GM04504 (cell line): ENCODE measurements around the gene MYO7B.

ENCODE experiments used
- DNase-seq: peaks from one replicate; pipeline ENCODE4 v3.0.0-alpha.2; 2012; ENCODE audit warnings: low read depth

MYO7B gene

DNA sequence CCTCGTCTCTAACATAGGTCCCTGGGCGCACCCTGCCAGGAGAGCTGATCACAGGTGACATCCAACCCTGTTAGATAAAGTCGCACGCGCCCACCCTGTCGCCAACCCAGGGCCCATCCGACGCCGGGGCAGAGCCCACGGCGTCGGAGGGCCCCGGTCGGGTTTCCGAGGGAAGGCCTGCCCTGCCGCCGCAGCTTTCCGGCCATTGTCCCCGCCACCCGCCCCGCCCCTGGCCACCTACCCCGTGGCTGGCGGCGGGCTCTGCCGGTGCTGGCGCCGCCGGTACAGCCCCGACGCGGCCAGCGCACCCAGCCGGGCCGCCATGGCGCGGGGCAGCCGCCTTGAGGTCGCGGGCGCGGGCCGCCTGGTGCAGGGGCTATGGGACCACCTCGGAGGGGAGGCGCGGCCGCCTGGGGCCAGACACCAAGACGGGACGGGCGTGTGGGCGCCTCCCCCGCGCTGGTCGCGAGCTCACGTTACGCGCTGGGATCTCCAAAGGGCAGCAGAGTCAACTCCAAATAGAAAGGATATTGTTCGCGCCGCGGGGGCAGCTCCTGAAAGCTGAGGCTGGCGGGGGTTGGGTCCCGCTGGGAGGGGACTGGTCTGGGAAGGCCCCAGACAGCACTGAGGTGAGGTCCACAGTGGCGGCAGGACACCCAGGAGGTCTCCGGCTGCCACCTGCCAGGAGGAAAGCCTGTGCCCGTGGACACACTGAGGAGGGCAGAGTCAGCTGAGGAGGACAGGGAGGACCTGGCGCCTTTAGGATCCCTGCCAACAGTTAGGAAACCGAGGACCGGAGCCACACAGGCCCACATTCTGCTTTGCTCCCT lies 128.8 kb downstream of the MYO7B start:
- DNase-seq: no peak

DNA sequence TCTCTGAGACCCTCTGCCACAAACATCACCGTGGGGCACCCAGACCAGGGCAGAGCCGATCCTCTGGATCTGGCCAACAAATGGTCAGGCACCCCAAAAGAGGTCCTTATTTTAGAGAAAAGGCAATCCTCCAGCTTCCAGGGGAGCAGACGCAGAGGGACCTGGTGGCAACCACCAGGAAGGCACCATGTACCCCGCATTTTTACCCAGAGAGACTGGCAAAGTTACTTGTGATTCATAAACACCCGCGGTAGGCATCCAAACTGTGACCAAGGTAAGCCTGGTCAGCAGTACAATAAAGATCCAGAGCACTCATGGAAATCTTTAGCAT lies 129.4 kb downstream of the MYO7B start:
- no peak for DNase-seq

DNA sequence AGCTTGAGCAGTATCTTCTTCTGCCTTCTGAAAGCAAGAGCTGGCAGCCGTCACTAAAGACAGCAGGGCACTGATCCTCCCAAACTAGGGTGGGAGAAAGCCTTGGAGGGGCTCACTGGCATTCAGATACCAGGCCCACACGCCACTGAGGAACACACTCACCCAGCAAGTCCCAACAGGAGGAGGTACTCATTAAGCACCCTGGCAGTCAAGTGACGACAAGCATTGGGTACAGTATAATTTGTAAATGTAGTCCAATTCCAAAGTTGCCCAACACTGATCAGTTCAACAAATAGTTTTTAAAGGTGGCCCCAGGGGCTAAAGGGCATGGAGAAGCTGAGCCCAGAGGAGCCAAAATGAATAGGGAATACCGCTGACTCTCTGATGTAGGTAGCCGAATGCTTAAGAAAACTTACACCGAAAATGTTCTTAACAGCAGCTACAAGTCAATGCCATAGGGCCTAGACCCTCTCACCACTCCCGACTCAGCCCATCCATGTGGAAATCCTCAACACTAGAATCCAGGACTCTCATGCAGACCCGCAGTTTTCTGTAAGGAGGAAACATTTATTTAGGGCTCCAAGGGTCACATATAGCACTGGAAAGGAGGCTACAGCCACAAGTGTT lies 129.9 kb downstream of the MYO7B start:
- no peak for DNase-seq

DNA sequence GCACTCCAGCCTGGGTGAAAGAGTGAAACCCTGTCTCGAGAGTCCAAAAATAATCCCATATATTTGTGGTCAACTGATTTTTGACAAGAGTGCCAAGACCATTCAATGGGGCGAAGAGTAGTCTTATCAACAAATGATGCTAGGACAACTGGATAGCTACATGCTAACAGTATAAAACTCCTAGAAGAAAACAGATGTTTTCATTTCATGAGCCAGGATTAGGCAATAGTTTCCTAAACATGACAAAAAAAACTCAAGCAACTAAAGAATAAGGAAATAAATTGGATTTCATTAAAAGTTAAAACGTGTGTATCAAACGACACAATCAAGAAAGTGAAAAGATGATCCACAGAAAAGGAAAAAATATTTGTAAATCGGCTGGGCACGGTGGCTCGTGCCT lies 133.6 kb downstream of the MYO7B start:
- DNase-seq: no peak

DNA sequence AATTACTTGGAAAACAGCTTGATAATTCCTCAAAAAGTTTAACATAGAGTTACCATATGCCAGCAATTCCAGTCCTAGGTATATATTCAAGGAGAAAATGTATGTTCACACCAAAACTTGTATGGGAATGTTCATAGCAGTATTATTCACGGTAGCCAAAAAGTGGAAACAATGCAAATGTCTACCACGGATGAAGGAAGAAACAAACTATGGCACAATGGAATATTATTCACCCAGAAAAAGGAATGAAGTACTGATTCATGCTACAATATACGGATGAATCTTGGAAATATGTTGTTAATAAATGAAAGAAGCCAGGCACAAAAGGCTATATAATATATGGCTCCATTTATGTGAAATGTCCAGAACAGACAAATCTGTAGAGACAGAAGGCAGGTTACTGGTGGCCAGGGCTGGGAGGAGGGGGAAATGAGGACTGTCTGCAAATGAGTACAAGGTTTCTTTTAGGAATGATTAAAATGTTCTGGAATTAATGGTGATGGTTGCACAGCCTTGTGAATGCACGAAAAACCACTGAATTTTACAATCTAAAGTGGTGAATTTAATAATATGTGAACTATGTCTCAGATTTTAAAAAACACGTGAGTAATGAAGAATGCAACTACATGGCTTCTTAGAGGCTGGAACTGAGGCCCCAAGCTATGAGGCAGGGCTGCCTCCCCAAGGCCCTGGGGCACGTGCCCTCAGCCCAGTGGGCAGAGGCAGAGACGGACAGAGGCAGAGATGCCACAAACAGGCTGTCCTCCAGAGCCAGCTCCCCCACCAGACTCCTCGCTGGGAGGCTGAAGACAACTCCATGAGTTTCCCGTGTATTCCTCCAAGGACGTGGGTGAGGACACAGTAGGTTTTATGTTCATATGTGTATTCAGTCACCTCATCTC lies 134.8 kb downstream of the MYO7B start:
- DNase-seq: no peak

DNA sequence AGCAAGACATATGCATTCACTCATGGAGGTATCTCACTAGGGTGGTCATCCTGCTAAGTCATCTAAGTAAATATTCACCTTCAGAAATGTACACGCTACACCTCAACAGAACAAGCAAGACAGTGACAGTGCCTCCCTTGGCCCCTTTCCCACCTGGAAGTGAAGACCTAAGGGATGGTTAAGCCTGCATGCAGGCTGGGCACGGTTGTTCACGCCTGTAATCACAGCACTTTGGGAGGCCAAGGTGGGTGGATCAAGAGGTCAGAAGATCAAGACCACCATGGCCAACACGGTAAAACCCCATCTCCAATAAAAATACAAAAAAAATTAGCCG lies 135.4 kb downstream of the MYO7B start:
- DNase-seq: no peak

DNA sequence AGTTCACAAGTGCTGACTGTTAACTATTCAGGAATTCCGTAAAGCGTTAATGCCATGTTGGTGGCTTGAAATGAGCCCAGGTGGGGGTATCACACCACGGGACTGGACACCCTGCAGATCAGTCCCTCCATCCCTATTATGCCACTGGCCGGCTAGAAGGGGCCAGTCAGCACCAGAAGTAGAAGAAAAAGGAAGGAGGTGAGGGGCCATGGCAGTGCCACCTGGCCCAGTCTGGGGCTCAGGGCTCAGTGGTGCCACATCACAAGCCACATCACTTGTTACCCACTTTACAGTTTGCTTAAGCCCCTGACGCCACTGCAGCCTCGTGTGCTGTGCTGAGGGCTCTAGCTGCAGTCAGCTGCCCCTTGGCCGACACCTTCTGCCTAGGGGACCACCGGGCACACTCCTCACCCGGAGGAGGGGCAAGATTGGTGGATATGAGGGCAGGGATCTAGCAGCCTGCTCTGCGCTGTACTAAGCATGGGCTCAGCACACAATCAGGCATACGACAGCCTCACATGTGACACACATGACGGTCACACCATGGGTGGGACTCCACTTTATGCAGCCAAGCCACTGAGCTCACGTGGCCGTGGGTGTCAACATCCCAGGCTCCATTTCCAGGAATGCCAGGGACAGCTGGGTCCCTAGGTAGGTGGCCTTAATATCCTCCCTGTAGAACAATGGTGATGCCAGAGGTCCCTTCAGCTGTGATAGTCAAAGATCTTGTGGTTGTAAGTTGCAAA lies 136.2 kb downstream of the MYO7B start:
- no peak for DNase-seq

DNA sequence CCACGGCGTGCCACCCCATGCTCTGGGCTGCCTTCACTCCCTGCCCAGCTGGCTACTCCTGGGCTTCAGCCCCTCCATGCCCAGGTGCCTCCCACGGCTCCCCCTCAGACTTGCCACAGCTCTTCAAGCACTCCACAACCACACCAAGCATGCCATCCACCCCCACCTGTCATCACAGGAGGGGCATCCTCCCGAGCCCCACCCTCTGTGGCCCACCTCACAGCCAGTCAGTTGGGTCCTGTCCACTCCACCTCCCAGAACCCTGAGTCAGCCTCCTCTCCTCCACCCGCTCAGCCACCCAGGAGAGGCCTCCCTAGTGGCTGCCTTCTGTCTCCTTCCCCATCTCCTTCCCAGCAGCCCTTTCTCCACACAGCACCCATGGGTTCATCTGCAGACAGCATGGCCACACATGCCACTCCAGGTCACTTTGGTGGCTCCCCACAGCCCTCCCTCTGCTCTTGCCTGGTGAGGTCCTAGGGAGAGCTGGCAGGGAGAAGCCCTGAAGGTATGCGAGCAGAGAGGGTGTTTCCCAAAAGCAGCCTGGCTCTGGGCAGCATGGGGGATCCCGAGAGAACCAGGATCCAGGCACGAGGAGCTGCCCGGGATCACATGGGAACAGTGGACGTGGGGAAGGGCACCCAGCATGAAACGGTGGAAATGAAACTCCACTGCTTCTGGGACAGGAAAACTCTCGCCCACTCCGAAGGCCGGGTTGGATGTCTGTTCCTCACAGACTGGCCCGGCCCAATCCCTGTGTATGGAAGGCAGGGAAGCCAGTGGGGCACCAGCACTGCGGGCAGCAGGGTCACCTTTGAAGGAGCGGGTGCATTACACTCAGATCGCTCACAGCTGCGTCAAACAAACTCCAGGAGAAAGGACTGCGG lies 137.1 kb downstream of the MYO7B start:
- no peak for DNase-seq

DNA sequence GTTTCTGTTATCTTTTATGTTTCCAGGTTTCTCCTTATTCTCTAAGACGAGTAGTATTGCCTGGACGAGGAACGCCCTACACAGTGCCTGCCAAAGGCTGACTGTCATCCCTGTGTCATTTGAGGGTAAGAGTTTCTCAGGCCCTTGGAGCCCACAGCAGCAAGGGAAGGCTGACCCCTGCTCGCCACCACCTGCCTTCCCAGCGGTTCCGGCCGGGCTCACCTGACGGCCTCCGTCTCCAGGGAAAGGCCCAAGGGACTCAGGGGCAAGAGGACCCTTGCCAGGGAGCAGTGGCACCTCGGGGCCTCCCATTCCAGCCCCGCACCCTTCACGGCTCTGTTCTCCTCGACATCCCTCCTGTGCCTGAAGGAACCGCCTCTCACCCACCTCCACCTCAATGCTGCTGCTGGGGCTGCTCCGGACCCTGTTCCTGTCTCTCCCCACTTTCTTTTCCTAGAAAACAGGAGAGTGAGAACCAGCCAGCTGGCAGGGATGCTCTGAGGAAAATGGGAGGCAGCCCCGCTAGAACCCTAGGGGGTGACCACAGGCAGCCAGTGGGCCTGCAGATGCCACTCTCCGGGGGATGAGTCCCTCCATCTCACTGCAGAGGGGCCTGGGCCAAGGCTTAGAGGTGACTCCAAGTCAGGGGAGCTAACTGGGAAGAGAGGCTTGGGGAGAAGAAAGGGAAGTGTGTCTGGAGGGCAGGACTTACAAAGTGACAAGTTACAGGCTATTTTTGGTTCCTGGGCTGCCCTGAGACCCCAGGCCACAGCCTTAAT lies 138.0 kb downstream of the MYO7B start:
- no peak for DNase-seq

DNA sequence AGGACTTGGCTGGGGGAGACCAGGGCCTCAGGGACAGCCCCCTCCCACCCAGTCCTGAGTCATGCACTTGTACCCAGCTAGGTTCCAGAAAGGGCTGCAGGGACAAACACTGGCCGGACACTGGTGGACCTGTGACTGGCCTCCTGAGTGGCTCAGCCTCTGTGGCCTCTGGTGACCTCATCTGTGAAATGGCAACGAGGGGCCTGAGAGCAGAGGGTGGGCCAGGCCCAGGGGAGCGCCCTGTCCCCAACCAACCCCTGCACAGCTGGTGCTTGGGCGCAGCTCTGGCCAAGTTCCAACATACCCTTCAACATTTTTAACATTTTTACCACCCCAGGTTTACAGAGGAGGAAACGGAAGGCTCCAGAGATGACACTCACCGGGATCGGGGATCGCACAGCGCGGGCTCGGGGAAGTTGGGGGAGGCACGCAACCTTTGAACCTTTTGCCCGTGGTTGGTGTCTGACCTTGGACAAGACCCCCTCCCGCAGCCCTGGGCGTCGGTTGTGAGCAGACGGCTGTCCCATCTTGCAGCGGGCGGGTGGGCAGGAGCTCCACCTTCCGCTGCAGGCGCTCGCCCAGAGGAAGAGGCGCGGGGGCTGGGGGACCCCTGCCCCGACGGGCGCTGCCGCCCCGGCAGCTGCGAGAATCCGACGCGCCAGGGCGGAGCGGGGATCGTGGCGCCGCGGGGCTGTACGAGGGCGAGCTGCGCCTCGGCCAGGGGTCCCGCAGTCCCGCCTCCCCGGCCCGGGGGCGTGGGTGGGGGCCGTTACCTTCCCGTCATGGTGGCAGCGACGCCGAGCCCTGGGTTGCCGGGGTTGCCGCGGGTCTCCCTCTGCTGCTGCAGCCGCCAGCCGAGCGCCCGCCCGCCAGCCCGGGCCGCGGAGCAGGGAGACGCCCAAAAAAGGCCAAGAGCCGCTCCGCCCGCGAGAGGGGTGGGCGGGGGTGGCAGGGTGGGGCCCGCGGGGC lies 139.0 kb downstream of the MYO7B start:
- no peak for DNase-seq

DNA sequence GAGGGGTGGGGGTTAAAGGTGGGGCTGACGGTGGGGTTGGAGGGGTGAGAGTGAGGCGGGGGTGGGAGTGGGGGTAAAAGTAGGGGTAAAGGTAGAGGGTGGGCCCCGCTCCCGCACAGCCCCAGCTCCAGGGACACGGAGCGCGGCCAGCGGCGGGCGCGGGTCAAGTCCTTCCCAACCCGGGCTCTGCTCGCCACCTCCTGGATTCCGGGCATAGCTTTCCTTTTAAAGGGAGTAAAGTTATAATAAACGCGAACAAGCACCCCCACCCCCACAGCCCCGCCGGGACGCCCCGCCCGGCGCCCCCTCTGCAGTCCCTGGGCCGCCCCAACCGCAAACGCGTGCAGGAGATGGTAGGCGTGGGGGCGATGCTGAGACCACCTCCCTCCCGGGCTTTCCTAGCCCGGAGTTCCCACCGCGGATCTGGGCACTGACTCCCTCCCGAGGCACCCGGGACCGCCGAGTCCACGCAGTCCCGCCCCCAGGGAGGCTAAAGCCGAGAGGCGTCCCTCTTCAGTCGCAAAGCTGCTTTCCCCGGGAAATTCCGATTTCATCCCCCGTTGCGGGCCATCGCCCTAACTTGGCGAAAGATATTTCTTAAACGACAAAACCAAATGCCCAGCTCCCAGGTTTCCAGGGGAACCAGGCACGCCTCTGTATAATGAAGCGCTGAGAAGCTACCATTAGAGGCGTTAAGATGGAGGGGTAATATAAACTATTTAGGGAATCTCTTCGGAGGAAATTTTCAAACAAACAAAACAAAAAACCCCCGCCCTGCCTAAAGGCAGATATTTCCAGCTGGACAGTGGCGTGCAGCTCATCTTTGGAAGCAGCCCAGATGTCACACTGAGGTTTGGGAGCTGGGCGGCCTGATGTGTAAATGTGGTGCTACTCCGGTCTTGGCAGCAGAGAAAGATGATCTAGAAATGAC lies 140.1 kb downstream of the MYO7B start, which contains the start of gene LIMS2:
TSS of gene LIMS2 (minus strand) at position 200 of the 931 bp plus-strand sequence. CDS start 506 bp downstream, outside the sequence.
- DNase-seq: peak; percentile 42

DNA sequence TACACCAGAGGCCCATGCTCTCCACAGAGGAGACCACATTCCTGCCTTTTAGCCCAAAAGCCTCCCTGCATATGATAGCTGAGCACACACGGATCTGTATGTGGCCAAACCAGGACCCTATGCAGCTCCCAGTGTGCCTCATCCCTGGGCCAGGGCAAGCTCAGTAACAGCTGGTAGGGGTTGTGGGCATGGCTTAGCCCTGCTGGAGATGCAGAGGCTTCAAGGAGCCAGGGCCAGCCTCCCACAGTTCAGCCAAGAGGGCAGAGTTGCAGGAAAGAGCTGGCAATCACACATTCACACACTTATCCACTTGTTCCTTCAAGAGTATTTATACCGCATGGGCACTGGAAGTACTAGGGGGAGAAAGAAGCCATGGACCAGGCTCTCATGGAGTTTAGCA lies 141.4 kb downstream of the MYO7B start:
- DNase-seq: no peak

DNA sequence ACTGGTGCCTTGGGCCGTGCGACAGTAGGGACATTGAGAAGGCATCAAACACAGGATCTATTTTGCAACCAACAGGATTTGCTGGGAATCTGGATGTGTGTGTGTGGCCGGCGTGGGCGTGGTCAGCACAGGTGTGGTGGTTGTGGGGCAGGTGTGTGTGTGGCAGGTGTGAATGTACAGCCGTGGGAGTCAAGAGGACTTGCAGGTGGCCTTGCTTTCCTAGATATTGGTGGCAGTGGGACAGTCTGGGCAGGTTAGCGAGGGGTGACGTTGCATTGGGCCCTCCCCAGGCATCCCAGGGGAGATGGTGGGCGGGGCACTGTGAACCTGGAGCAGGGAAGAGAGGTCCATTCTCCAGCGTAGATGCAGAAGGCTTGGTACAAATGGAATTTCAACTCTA lies 143.0 kb downstream of the MYO7B start:
- no peak for DNase-seq

DNA sequence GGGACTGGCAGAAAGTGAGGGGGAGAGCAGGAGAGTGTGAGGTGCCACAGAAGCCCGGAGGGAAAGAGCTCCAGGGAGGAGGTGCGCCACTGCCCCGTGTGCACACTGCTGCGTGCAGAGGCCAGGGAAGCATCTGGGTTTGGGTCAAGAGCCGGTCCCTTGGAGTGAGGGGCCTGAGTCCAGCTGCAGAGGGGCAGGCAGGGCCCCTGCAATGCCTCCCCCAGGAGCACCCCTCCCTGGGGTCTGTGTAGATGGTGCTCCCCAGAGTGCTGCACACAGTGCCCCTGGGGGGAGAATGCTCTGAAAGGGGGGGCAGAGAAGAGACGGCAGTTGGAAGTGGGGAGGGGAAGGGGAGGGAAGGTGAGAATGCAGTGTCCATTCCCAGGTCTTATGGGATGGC lies 143.5 kb downstream of the MYO7B start:
- DNase-seq: no peak

DNA sequence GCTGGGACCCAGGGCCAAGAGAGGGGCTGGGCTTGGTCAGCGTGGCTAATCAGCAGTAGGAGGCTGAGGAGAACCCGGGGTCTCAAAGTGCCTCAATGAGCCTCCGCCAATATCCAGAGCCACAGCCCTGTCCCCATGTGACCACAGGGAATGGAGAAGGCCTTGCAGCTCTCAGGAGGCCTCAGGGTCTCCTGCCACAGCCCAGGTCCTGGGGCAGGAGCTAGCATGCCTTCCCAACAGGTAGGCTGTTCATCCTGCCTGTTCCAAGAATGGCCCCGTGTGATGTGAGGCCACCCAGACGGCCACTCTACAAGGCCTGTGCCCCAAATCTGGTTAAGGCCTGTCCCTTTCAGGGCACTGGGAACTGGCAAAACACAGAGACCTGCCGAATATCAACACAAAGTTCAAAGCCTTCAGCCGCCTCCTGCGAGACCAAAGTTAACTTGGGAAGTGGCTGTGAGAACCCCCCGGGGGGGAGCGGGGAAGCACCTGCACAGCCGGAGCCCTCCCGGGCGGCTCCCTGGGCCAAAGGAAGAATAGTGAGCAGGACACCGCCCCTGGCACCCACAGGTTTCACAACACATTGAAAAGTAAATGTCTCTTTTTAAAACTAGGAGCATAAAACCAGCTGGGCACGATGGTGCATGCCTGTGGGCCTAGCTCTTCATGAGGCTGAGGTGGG lies 144.3 kb downstream of the MYO7B start:
- DNase-seq: no peak

DNA sequence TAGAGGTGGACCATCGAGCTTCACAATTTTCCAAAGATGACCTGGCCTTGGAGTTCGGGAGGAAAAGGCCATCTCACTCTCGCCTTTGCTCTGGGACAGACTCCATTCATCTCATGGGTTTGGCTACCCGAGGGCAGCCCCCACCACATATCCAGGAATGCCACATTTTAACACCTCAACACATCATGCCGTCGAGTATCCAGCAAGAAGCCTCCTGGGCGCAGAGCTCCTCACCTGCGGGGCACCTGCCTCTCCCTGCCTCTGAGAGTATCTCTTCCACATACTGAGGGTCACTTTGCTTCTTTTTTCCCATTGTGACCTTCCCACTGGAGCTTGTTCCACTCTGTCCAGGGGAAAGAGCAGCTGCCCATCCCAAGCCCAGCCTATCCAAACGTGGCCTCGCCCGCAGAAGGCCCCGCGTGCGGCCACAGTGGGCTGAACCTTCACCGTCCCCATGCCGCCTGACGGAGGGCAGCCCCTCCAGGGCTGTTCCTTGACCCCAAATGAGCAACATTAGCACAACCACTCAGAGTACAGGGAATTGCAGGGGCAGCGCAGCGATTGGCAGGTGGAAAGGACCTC lies 145.3 kb downstream of the MYO7B start:
- no peak for DNase-seq

DNA sequence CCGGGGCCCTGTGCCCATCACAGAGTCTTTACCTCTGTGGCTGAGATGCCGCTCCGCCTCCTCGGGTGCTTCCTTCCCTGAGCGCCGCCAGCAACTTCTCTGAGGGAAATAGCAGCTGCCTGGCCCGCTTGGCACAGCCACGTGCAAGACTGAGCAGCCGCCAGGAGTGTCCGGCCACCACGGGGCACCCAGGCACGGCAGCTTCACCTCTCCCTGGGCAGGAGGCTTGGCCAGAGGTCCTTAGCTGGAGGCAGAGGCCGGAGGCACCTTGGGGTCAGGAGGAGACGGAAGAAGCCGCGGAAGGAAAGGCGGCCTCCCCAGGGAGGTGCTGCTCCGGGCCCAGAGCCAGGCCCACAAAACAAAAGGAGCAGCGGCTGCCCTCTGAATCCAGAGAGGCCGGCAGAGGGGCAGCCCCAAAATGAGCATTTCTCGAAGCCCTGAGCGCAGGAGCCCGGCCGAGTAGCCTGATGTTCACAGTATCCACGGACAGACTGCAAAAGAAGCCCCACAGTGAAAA lies 145.9 kb downstream of the MYO7B start:
- DNase-seq: no peak
